Activated B cell treated with CpG ODN at 0.5 μM for 24 hours (primary cell): ENCODE results near the gene BSDC1. TPM values are rescaled to one million over a fixed set of nuclear protein-coding genes. Genes with fewer than 3 reads are reported as not detected.

Source experiments
- ATAC-seq: fragments of 200-7000 bp; cut with Tn5 transposase; one replicate; pipeline ENCODE4 v1.10.0; 2021; ENCODE audit warnings: low read depth, mild to moderate bottlenecking, moderate library complexity
- CTCF ChIA-PET: fragments of 350-600 bp; sonication (Branson Sonifier 250); formaldehyde crosslinking; loops from one replicate; lab custom pipeline; 2021; ENCODE audit warnings: antibody characterized with exemption; lab: Charles Lee
- POLR2A ChIA-PET: fragments of 350-600 bp; sonication (Branson Sonifier 250); formaldehyde crosslinking; loops from one replicate; lab custom pipeline; 2021; ENCODE audit warnings: antibody characterized with exemption; lab: Charles Lee
- DNase-seq: peaks from one replicate; pipeline ENCODE4 v3.0.0; 2022
- H3K27ac Mint-ChIP-seq: one replicate; pipeline ENCODE4 v1.8.0; 2020; ENCODE audit warnings: mixed read lengths
- H3K27me3 Mint-ChIP-seq: one replicate; pipeline ENCODE4 v1.8.0; 2021; ENCODE audit warnings: mixed read lengths
- H3K36me3 Mint-ChIP-seq: one replicate; pipeline ENCODE4 v1.8.0; 2021; ENCODE audit warnings: low read depth, mixed read lengths
- H3K4me1 Mint-ChIP-seq: one replicate; pipeline ENCODE4 v1.8.0; 2021; ENCODE audit warnings: mixed read lengths
- H3K4me3 Mint-ChIP-seq: one replicate; pipeline ENCODE4 v1.8.0; 2020; ENCODE audit warnings: mild to moderate bottlenecking, mixed read lengths
- H3K9me3 Mint-ChIP-seq: one replicate; pipeline ENCODE4 v1.8.0; 2020; ENCODE audit warnings: mixed read lengths
- intact Hi-C: fragments of 100-400 bp; cut with micrococcal nuclease; formaldehyde crosslinking; loops from one replicate; pipeline ENCODE4 v1.15.1; 2024
- total RNA-seq: library from RNA; stranded (reverse); gene quantifications from 2 replicates; pipeline ENCODE4 v1.2.3, GENCODE V29; 2022
- TF ChIP-seq, protein P1 (sequence below): fragments of 200-600 bp; IDR thresholded peaks from one replicate; pipeline ENCODE4 v1.8.0; 2022; ENCODE audit warnings: antibody characterized with exemption, mild to moderate bottlenecking

The BSDC1 gene
- total RNA-seq, 1 donor from 2014 or later: 72.2 TPM

DNA sequence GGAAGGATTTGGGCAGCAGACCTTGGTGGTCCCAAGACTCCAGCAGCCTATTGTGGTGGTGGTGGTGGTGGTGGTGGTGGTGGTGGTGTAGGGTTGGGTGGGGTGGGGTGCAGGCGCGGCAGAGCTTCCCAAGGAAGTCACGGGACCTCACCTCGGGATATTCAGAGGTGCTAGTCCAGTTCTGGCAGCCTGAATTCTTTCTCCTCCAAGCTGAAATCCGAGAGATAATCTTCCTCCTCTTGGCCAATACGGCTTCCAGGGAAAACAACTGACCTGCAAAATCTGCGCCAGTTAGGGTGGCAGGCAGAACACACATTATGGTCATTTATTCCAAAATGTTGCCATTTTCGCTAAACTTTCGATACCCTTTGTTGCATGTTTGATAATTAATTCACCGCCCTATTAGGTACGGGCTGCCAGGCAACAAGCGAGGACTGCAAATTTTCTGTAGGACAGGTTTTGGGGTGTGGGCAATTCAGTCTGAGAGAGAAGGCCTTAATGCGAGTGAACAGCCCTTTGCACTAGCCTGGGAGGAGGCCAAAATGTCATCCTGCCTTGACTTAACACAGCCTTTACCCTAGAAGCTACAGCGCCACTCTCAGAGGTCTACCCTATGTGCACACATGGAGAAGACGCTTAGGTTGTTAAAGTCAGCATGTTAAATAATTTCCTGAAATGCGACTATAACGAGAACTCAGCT lies 33.2 kb upstream of the BSDC1 start:
- H3K27ac Mint-ChIP-seq: no peak overlapping the region
- CTCF ChIA-PET: no interaction called here
- POLR2A ChIA-PET: no interaction called here
- intact Hi-C loops: no loop called here
- H3K4me1 Mint-ChIP-seq: peaks cover 34% of the 10 kb centered on the region
- H3K36me3 Mint-ChIP-seq: no peaks in the 10 kb centered on the region
- no peak for DNase-seq
- no peak for ATAC-seq
- no peaks in the 10 kb centered on the region for H3K9me3 Mint-ChIP-seq
- peaks cover 20% of the 10 kb centered on the region for H3K27me3 Mint-ChIP-seq
- H3K4me3 Mint-ChIP-seq: no peak overlapping the region
- TF ChIP-seq, protein P1, sequence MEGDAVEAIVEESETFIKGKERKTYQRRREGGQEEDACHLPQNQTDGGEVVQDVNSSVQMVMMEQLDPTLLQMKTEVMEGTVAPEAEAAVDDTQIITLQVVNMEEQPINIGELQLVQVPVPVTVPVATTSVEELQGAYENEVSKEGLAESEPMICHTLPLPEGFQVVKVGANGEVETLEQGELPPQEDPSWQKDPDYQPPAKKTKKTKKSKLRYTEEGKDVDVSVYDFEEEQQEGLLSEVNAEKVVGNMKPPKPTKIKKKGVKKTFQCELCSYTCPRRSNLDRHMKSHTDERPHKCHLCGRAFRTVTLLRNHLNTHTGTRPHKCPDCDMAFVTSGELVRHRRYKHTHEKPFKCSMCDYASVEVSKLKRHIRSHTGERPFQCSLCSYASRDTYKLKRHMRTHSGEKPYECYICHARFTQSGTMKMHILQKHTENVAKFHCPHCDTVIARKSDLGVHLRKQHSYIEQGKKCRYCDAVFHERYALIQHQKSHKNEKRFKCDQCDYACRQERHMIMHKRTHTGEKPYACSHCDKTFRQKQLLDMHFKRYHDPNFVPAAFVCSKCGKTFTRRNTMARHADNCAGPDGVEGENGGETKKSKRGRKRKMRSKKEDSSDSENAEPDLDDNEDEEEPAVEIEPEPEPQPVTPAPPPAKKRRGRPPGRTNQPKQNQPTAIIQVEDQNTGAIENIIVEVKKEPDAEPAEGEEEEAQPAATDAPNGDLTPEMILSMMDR: no peak

DNA sequence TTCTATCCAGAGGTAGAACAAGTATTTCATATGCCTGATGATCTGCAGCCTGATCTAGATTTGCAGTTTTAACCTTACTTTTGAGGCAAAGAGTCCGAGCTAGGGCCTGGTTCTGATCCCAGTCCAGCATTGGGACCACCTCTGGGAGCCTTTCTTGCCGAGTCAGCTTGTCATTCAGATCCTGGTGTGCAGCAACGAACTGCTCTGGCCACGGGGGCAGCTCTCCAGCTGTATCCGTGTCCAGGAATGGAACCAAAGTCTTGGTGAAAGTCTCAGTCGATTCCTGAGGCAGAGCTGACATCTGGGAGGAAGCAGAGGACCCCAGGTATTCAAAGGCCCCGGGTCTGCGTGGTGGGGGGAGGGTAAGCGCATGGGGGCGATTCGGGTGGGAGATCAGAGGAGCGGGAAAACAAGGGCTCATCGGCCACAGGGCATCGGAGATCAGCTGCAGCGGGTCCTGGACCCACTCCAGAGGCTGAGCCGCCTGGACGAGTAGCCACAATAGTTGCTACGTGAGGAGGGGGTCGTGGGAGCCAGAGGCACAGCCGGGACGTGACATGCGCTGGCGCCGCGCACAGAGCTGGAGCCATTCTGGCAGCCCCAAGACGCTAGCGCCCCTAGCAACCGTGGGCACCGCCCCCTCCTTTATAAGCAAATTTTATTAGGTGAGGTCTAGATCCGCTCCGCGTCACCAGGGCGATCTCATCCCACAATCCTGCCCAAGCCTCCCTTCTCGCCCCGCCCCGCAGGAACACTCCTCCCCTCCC lies 32.4 kb upstream of the BSDC1 start:
- H3K4me3 Mint-ChIP-seq: peak overlapping the region; percentile 41
- ATAC-seq: peak; percentile 47

DNA sequence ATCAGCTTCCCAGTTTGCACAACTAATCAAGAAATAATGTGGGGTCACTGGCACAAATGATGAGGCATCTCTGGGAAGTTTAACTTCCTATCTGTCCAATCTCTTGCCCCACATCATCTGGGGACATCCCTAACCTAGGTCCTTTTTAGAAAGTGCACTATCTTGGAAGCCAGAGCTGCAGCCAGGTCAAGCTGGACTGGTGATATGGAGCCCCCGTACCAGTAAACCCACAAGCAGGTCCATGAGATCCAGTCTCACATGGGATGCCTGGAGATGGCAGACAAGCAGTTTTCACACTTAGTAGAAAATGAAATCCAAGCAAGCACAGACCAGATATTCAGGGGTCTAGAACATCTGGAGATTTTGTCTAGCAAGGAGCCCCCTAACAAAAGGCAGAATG lies 27.5 kb upstream of the BSDC1 start:
- Mint-ChIP-seq H3K9me3 (no peaks in the 10 kb centered on the region), H3K4me3 (no peak overlapping the region), H3K27me3 (peaks cover 17% of the 10 kb centered on the region), H3K36me3 (no peaks in the 10 kb centered on the region), H3K27ac (no peak overlapping the region), H3K4me1 (peaks cover 6% of the 10 kb centered on the region)
- TF ChIP-seq, protein P1: no peak
- POLR2A ChIA-PET: no interaction called here
- ATAC-seq (no peak), DNase-seq (no peak)
- intact Hi-C loops: no loop called here
- CTCF ChIA-PET: no interaction called here

More for the DNA sequence above, 32.4 kb upstream of the BSDC1 start:
- ChIA-PET CTCF (no interaction called here), POLR2A (interaction anchor here (0.9 kb wide), 1 partner anchor 211 kb away, joined by 3 read pairs; no protein-coding TSS in a partner anchor)
- Mint-ChIP-seq H3K27ac (no peak overlapping the region), H3K36me3 (no peaks in the 10 kb centered on the region), H3K4me1 (peaks cover 27% of the 10 kb centered on the region), H3K9me3 (no peaks in the 10 kb centered on the region), H3K27me3 (peaks cover 23% of the 10 kb centered on the region)
- TF ChIP-seq, protein P1: no peak
- intact Hi-C loops: no loop called here
- no peak for DNase-seq

DNA sequence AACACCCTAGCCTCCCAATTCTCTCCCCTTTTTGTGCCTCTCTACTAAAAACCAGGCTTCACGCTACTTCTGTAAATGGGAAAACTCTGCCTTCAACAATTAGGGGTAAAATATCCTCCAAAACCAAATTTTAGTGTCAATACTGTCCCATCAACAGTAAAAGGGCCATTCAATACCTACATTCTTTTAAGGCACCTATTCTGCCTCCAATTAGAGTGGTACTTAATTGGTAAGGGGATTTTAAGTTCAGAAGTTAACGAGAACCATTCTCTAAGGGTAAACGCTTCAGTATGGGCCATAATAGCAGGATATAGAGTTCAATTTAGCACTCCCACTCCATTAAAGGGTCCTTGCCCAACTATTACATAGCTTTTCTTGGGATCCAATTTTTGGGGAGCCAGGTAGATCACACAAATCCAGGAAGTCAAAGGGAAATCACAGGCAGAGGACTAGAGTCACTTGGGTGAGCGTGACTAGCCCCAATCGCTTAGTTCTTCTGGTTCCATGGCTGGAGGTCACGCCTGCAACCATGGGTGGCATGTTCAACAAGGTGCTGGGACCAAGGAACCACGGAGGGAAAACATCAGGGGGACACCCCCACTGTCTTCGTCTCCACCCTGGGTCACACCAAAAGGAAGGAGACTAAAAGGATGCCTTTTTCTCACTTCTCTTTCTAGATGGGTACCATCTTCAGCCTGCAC lies 20.1 kb upstream of the BSDC1 start:
- ChIA-PET POLR2A (interaction anchor here (0.5 to 0.7 kb wide), 2 partner anchors 192 to 401 kb away, joined by 4 to 13 read pairs; partner anchors contain the start of genes EIF3I, KHDRBS1 and TMEM234), CTCF (interaction anchor here (0.7 to 2.1 kb wide), 6 partner anchors 13 to 499 kb away, joined by 3 to 7 read pairs (median 4); partner anchors contain the start of gene TXLNA)
- Mint-ChIP-seq H3K27ac (no peak overlapping the region), H3K4me3 (no peak overlapping the region), H3K27me3 (peaks cover 15% of the 10 kb centered on the region), H3K36me3 (no peaks in the 10 kb centered on the region), H3K9me3 (no peaks in the 10 kb centered on the region), H3K4me1 (peaks cover 3% of the 10 kb centered on the region)
- DNase-seq (no peak), ATAC-seq (no peak)
- TF ChIP-seq, protein P1: no peak
- intact Hi-C loops: loop anchor here (1.0 to 5.0 kb wide), 6 partner anchors 14 to 751 kb away; no protein-coding TSS in a partner anchor
